T-helper 1 cell treated with Interleukin-12 subunit alpha and Interleukin-12 subunit beta and Interleukin-4 antibody, amounts not matched to agents 30 μg/mL and 1 μg/mL, for 36 hours (primary cell): ENCODE measurements around the gene ITFG1.
"Not testable (repeated sequence)": the region's sequence is repeated elsewhere in the genome, so short reads cannot be mapped to it uniquely, and the experiment has no call there.

Experiments used
- H3K27ac Mint-ChIP-seq: one replicate; pipeline ENCODE4 v1.8.0; 2021; ENCODE audit warnings: mild to moderate bottlenecking, mixed read lengths
- H3K27me3 Mint-ChIP-seq: one replicate; pipeline ENCODE4 v1.8.0; 2021; ENCODE audit warnings: low read depth, mixed read lengths
- H3K36me3 Mint-ChIP-seq: one replicate; pipeline ENCODE4 v1.8.0; 2021; ENCODE audit warnings: low read depth, mixed read lengths
- H3K4me1 Mint-ChIP-seq: one replicate; pipeline ENCODE4 v1.8.0; 2021; ENCODE audit warnings: low read depth, mixed read lengths
- H3K4me3 Mint-ChIP-seq: one replicate; pipeline ENCODE4 v1.8.0; 2021; ENCODE audit warnings: mild to moderate bottlenecking, moderate library complexity, mixed read lengths
- H3K9me3 Mint-ChIP-seq: one replicate; pipeline ENCODE4 v1.8.0; 2021; ENCODE audit warnings: mixed read lengths

Gene ITFG1

DNA sequence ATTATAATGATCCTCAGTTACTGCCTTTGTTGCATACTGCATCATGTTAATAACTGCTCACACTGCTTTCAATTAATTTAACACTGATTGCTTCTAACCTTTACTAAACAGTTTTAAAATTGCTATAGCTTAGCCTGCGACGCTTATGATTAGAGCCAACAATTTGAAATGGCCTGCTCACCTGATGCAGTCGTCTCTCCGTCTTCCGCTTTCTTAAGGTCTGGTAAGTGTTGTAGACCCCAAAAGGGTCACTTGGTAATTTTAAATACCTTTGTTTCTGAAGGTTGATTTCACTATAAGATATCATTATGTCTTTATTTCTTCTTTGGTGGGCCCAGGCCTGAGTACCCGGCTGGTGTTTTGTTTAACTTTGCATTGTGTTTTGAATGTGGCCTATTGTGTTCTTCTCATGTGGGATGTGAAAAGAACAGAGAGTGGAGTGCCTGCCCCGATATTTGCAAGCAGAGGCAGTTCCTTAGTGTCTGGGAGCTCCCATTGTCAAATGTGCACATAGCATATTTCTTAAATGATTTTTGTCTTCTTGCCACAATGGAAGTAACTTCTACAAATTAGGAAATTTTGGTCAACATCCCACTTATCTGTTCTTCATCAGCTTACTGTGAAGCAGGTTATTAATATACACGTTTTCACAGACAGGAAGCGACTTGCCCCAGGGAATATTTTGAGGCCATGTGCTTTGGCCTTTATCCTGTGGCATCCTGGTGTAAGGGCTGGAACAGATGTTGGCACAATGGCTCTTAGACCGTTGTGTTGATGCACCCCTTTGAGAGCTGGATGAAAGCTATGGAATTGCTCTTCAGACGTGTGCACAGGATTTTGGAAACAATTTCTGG is 3.1 kb upstream of the ITFG1 start:
- Mint-ChIP-seq H3K27me3 (no peaks in the 10 kb centered on the region), H3K36me3 (peaks cover 20% of the 10 kb centered on the region), H3K4me1 (peaks cover 37% of the 10 kb centered on the region), H3K9me3 (no peaks in the 10 kb centered on the region), H3K27ac (no peak overlapping the region), H3K4me3 (no peak overlapping the region)

DNA sequence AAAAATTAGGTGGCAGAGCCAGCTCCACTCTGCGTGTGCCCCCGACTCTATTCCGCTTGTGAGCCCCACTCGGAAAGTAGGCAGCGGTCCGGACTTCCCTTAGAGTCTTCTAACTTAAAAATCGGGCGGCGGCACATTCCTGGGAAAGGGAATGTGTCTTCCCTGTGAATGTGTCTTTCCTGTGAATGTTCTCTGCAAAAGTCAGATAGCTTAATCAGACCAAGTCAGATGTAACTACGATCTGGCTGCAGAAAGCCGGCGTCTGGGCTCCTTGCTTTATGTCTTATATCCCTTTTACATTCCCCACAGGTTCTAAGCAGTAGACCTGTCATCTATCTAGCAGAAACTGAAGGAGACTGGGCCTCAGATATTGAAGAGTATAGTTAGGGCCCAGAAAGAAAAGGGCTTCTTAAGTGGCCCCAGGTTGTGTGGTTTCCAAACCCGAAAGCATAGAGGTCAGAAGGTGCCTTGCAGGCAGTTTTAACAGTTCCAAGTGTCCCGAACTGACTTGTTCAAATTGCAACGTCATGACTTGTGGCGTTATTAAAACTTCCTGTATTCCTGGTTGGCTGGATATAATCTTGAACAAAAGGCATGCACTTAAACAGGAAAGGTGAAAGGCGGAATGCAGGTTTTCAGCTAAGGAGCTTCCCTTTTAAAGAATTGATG is 869 bp upstream of the ITFG1 start:
- Mint-ChIP-seq H3K4me3 (peak overlapping the region; percentile 92), H3K4me1 (peaks cover 40% of the 10 kb centered on the region), H3K27me3 (no peaks in the 10 kb centered on the region)

GRCh38 chr16:47460359-47460710 is 528 bp downstream of the ITFG1 start:
- peak overlapping the region; percentile 94 for H3K27ac Mint-ChIP-seq
- H3K36me3 Mint-ChIP-seq, result peaks cover 26% of the 10 kb centered on the region
- no peaks in the 10 kb centered on the region for H3K27me3 Mint-ChIP-seq
- no peaks in the 10 kb centered on the region for H3K9me3 Mint-ChIP-seq
- H3K4me3 Mint-ChIP-seq, result peak overlapping the region; percentile 92
- H3K4me1 Mint-ChIP-seq, result peaks cover 36% of the 10 kb centered on the region

More for the DNA sequence above, 869 bp upstream of the ITFG1 start:
- H3K36me3 Mint-ChIP-seq, result peaks cover 23% of the 10 kb centered on the region
- H3K9me3 Mint-ChIP-seq, result no peaks in the 10 kb centered on the region
- peak overlapping the region; percentile 87 for H3K27ac Mint-ChIP-seq

GRCh38 chr16:47459603-47460002 is 1.3 kb downstream of the ITFG1 start:
- Mint-ChIP-seq H3K27me3 (no peaks in the 10 kb centered on the region), H3K9me3 (no peaks in the 10 kb centered on the region), H3K36me3 (peaks cover 25% of the 10 kb centered on the region), H3K27ac (peak overlapping the region; percentile 94), H3K4me3 (peak overlapping the region; percentile 92), H3K4me1 (peaks cover 36% of the 10 kb centered on the region)

GRCh38 chr16:47458331-47458730 is 2.5 kb downstream of the ITFG1 start:
- Mint-ChIP-seq H3K27me3 (no peaks in the 10 kb centered on the region), H3K4me1 (peaks cover 33% of the 10 kb centered on the region), H3K9me3 (no peaks in the 10 kb centered on the region)

DNA sequence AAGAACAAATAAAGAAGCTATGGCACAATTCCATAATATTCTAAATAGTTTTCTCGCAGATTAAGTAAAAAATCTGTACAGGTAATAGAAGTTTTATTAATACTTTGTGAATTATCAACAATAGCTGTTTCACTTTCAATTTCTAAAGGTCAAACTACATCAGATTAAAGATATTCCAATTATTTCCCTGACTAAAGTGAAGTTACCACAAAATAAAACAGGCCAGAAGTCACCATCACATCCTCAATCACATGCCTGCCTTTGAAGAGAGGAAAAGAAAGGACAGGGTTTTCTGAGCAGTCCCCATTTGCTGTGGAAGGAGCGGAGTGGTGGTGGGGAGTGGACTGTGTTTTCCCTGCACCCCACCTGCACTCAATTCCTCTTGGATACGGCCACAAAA is 11.1 kb downstream of the ITFG1 start:
- no peak overlapping the region for H3K27ac Mint-ChIP-seq
- H3K27me3 Mint-ChIP-seq, result no peaks in the 10 kb centered on the region
- no peaks in the 10 kb centered on the region for H3K9me3 Mint-ChIP-seq
- H3K4me1 Mint-ChIP-seq, result peaks cover 4% of the 10 kb centered on the region
- H3K4me3 Mint-ChIP-seq, result no peak overlapping the region
- H3K36me3 Mint-ChIP-seq, result peaks cover 32% of the 10 kb centered on the region

More at GRCh38 chr16:47458331-47458730, 2.5 kb downstream of the ITFG1 start:
- no peak overlapping the region for H3K27ac Mint-ChIP-seq
- H3K4me3 Mint-ChIP-seq, result no peak overlapping the region
- peaks cover 28% of the 10 kb centered on the region for H3K36me3 Mint-ChIP-seq

DNA sequence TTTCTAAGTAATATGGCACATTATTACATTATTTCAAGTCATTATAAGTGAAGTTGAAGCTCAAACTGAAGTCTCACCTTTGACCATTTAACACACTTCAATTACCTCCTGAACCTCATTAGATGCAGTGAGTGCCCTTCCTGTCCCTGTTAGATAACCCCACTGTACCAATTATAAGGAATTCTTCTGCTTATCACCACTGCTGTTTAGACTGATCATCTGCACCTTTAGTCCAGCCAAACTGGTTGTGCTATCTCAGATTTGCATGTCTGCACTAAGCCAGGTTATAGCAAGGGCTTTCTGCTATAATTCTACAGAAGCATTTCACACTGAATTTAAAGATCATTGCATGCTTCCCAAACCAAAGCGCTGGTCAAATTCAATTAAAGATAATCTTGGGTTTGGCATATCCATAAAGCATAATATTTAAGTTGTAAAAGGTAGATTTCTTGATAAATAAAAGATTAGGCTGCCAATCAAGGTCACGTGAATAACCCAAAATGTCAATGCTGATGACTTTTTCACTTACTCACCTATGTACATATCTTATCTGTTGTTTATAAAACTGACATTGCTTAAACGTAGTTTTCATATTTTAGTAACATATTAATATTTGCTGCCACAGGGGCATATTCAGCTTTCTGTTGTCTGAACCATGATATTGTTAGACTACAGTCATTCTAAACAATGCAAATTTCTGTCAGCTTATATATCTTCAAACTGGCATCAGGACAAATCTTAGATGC is 11.9 kb downstream of the ITFG1 start:
- no peak overlapping the region for H3K27ac Mint-ChIP-seq
- no peak overlapping the region for H3K4me3 Mint-ChIP-seq
- H3K36me3 Mint-ChIP-seq, result peaks cover 31% of the 10 kb centered on the region
- H3K9me3 Mint-ChIP-seq, result no peaks in the 10 kb centered on the region
- H3K4me1 Mint-ChIP-seq, result peaks cover 5% of the 10 kb centered on the region
- H3K27me3 Mint-ChIP-seq, result no peaks in the 10 kb centered on the region

DNA sequence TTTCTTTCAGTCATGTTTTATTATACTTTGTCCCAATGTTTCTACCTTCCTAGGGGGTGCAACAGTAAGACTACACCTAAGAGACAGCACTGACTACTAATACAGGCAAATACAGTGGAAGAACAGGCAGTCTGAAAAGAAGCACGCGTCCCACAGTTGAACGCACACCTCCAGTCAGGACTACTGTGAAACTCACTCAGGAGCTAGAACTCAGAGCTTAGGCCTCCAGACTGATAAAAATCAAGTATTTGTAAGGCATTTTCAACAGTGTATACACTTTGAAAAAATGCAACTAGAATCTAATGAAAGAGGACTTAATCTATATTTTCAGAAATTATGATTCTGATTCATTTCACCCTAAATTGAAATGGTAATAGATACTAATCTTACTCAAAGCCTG is 14.4 kb downstream of the ITFG1 start:
- peaks cover 26% of the 10 kb centered on the region for H3K36me3 Mint-ChIP-seq

DNA sequence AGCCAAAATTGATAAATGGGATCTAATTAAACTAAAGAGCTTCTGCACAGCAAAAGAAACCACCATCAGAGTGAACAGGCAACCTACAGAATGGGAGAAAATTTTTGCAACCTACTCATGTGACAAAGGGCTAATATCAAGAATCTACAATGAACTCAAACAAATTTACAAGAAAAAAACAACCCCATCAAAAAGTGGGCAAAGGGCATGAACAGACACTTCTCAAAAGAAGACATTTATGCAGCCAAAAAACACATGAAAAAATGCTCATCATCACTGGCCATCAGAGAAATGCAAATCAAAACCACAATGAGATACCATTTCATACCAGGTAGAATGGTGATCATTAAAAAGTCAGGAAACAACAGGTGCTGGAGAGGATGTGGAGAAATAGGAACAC is 18.0 kb downstream of the ITFG1 start:
- H3K4me3 Mint-ChIP-seq, H3K27ac Mint-ChIP-seq, H3K27me3 Mint-ChIP-seq: not testable (repeated sequence)
- peaks cover 25% of the 10 kb centered on the region for H3K9me3 Mint-ChIP-seq
- H3K36me3 Mint-ChIP-seq, result peaks cover 37% of the 10 kb centered on the region
- H3K4me1 Mint-ChIP-seq, result peaks cover 11% of the 10 kb centered on the region

More for the DNA sequence above, 14.4 kb downstream of the ITFG1 start:
- no peak overlapping the region for H3K27ac Mint-ChIP-seq
- no peaks in the 10 kb centered on the region for H3K27me3 Mint-ChIP-seq
- peaks cover 16% of the 10 kb centered on the region for H3K9me3 Mint-ChIP-seq
- H3K4me1 Mint-ChIP-seq, result peaks cover 5% of the 10 kb centered on the region
- H3K4me3 Mint-ChIP-seq, result no peak overlapping the region

GRCh38 chr16:47440066-47440465 is 20.8 kb downstream of the ITFG1 start:
- not testable (repeated sequence) for H3K4me3 Mint-ChIP-seq, H3K4me1 Mint-ChIP-seq, H3K27me3 Mint-ChIP-seq, H3K27ac Mint-ChIP-seq
- Mint-ChIP-seq H3K9me3 (peaks cover 25% of the 10 kb centered on the region), H3K36me3 (peaks cover 32% of the 10 kb centered on the region)

DNA sequence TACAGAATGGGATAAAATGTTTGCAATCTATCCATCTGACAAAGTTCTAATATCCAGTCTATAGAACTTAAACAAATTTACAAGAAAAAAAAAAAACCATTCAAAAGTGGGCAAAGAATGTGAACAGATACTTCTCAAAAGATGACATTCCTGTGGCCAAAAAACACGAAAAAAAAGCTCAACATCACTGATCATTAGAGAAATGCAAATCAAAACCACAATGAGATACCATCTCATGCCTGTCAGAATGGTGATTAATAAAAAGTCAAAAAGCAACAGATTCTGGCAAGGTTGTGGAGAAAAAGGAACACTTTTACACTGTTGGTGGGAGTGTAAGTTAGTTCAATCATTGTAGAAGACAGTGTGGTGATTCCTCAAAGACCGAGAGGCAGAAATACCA is 26.6 kb downstream of the ITFG1 start:
- not testable (repeated sequence) for H3K4me3 Mint-ChIP-seq, H3K27me3 Mint-ChIP-seq, H3K4me1 Mint-ChIP-seq, H3K9me3 Mint-ChIP-seq, H3K27ac Mint-ChIP-seq
- peaks cover 13% of the 10 kb centered on the region for H3K36me3 Mint-ChIP-seq

DNA sequence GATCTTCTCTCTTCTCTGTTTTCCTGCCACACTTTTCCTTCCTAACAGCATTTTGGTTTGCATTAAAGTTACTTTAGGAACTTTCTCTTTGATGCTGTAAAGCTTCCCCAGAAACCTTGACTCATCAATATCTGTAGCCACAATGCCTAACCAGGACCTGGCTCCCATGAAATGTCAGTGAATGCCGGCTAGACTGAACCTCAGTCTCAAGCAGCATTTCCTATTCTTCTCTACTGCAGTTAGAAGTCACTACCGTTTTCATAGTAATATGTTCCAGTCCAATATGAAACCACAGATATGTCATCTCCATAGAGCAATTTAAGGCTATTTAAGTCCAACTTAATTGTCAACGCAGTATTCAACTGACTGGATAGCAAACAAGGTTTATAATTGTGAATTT is 28.9 kb downstream of the ITFG1 start:
- Mint-ChIP-seq H3K36me3 (peaks cover 6% of the 10 kb centered on the region), H3K4me1 (no peaks in the 10 kb centered on the region), H3K27me3 (no peaks in the 10 kb centered on the region), H3K27ac (no peak overlapping the region), H3K4me3 (no peak overlapping the region), H3K9me3 (no peaks in the 10 kb centered on the region)

DNA sequence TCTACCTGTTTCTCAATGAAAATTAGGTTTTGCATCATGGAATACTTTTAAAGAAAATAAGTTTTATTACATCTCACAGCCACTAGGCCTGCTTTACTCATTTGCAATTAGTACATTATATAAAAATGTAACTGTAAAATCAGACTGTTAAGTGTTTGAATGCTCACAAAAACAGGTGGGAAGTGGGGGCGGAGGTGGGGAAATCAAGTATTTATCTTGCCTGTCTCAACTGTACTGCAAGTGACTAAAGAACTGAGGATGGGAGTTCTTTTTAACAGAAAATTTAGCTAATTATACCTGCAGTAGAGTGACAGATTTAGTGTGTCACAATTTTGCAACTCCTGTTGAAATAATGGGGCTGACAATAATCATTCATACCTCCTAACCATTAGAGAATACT is 34.1 kb downstream of the ITFG1 start:
- Mint-ChIP-seq H3K4me3 (no peak overlapping the region), H3K4me1 (no peaks in the 10 kb centered on the region), H3K27me3 (no peaks in the 10 kb centered on the region), H3K36me3 (peaks cover 21% of the 10 kb centered on the region), H3K27ac (no peak overlapping the region), H3K9me3 (no peaks in the 10 kb centered on the region)

GRCh38 chr16:47424846-47425245 is 36.0 kb downstream of the ITFG1 start:
- Mint-ChIP-seq H3K27ac (no peak overlapping the region), H3K4me1 (no peaks in the 10 kb centered on the region)

DNA sequence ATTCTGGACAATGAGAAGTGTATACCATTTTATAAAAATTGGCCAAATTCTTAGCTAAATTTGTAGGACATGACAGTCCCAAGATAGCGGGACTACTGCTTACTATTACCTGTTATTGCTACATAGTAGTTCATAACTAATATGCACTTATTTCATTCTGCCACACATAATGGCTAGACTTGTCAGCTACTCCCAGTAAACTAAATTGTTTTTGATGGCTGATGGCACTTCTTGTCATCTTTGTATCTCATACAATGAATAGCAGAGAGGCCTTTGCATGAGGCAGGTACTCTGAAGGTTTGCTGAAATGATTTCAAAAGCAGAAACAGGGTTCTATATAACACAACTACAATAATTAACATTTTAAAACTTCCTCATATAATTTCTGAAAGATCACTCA is 44.0 kb downstream of the ITFG1 start:
- Mint-ChIP-seq H3K4me1 (peaks cover 4% of the 10 kb centered on the region), H3K36me3 (peaks cover 5% of the 10 kb centered on the region), H3K27ac (no peak overlapping the region), H3K9me3 (no peaks in the 10 kb centered on the region), H3K27me3 (no peaks in the 10 kb centered on the region), H3K4me3 (no peak overlapping the region)

More at GRCh38 chr16:47424846-47425245, 36.0 kb downstream of the ITFG1 start:
- Mint-ChIP-seq H3K9me3 (no peaks in the 10 kb centered on the region), H3K36me3 (peaks cover 24% of the 10 kb centered on the region), H3K27me3 (no peaks in the 10 kb centered on the region), H3K4me3 (no peak overlapping the region)
